Epidermal melanocyte (primary cell): ENCODE measurements around the gene PTPRCAP.
A peak's percentile ranks its signal among the peaks of the same experiment; 100 is the strongest.
"Not testable (repeated sequence)": the region's sequence is repeated elsewhere in the genome, so short reads cannot be mapped to it uniquely, and the experiment has no call there.

ENCODE experiments used
- DNase-seq: peaks from one replicate; pipeline ENCODE4 v3.0.0; 2011; ENCODE audit warnings: low spot score; ENCODE audit not compliant: insufficient read length

PTPRCAP gene

DNA sequence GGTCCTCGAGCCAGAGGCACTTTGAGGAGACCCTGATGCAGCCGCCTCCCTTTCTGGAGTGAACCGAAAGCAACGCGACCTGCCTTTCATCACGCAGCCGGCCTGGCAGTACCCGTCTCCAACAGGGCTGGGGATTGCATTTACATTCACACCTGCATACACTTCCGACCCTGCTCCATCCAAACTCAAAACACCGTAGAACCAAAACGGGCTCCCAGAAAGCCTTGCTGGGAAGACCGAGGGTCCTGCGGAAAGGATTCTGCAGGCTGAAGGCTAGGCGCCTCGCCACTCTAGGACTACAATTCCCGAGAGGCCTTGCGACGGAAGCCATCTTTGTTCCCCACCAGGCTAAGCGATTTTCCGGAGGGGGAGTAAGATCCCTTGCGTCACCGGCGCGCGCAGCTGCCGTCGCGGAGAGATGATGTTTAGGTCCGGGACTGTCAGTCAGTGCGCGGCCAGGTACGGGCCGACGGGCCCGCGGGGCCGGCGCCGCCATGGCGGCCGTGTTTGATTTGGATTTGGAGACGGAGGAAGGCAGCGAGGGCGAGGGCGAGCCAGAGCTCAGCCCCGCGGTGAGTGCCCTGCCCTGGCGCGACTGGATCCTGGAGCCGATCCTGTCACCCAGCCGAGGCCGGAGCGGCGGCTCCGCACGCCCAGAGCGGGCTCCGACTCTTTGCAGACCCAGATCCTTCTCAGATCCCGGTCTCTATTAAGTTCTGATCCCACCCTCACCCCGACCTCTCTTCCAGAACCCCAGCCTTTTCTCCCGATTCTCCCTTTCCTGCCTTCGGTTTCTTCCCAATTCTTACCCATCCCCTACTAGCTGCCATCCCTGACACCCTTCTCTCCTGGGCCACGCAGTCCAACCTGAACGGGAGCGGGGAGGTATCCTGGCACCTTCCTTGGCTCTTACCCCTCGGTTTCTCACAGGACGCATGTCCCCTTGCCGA lies 9.2 kb downstream of the PTPRCAP start, which contains the start of gene RPS6KB2:
RPS6KB2 (plus strand) TSS at position 443 of the 950 bp plus-strand sequence; CDS start at position 495, 52 bp downstream.
- peak; percentile 100 for DNase-seq

GRCh38 chr11:67427364-67427859 lies 10.1 kb downstream of the PTPRCAP start:
- not testable (repeated sequence) for DNase-seq

- no peak for DNase-seq
Observed at GRCh38 chr11:67423891-67424613, 13.4 kb downstream of the PTPRCAP start.

DNA sequence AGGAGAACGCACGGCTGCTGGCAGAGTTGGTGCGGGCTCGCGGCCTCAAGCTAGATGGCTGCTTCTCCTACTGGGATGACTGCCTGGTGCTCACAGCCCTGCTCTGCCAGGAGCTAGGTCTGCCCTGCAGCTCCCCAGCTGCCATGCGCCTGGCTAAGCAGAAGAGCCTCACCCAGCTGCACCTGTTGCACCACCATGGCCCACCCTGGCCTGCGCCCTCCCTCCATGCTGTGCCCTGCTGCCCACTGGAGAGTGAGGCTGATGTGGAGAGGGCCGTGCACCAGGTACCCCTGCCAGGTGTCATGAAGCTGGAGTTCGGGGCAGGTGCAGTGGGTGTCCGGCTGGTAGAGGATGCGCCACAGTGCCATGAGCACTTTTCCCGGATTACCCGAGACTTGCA lies 14.0 kb downstream of the PTPRCAP start:
- DNase-seq, result no peak

DNA sequence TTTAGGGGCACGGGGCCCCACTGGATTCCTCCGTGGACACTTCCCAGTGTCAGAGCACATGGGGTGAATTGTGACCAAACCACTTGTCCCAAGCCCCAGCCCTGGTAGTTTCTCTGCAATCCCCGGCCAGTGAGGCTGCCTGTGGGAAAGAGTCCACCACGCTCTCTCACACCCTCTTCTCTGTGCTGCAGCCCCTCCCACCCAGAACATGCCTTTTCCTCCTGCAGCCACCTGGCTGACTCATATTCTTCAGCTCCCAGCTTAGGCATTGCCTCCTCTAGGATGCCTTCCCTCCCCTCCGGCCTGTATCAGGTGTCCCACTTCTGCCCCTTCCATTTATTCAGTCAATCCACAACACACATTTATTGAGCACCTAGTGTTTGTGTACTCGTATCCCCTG lies 14.6 kb downstream of the PTPRCAP start:
- no peak for DNase-seq

DNA sequence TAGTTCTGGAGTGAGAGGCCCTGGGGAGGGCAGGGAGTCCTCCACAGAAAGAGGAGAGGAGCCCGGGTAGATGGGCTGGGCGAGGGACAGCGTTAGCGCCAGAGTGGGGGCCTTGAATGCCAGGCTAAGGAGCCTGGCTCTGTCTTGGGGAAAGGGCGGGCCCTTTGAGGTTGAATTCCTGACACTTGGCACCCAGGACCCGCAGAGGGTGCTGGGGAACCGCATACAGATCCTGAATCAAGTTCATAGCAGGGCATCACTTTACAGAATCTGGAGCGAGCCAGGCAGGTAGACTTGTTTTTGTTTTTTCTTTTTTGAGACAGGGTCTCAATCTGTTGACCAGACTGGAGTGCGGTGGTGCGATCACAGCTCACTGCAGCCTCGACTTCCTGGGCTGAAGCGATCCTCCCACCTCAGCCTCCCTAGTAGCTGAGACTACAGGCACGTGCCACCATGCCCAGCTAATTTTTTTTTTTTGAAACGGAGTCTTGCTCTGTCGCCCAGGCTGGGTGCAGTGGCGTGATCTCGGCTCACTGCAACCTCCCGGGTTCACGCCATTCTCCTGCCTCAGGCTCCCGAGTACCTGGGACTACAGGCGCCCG lies 16.0 kb downstream of the PTPRCAP start:
- no peak for DNase-seq

GRCh38 chr11:67420646-67421429 lies 16.6 kb downstream of the PTPRCAP start:
- peak; percentile 98 for DNase-seq

DNA sequence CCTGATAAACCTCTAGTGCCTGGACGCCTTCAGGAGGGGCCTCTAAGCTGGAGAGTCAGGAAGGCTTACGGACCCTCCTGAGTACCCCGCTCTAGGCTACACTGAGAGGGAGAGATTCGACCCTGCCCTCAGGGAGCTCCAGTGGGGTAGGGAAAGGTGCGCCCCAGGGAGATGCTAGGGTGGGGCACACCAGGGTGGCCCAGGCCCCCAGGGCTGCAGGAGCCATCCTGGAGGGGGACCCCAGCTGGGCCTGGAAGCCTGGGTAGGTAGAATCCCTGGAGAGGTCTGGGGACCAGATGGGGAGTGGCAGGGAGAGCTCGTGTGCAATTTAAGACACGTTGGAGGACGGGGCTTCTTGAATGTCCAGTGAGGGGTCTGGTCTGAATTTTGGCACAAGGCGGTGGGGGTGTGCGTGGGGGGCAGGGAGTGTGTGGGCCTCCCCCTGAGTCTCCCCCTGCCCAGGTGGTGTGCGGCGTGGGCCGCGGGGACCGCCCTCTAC lies 17.3 kb downstream of the PTPRCAP start:
- no peak for DNase-seq

- no peak for DNase-seq
Observed at GRCh38 chr11:67419325-67420049, 18.0 kb downstream of the PTPRCAP start.

- DNase-seq, result no peak
Observed at GRCh38 chr11:67418476-67419281, 18.8 kb downstream of the PTPRCAP start.

DNA sequence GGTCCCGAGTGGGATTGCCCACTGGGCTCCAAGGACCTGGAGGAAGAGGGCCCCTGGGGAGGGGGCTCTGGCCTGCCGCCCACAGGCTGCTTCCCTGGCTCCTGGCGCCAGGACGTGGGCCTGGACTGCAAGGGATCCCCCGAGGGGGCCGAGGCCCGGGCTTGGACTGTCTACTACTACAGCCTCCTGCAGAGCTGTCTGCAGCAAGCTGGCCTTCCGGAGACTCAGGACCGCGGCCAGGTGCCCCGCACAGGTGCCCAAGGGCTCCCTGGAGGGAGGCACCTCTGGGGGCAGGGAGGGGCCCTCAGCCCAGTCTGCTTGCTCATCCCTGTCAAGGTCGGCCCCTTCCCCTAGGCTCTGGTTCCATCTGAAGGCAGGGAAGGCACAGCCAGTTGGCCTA lies 20.1 kb downstream of the PTPRCAP start:
- no peak for DNase-seq

- DNase-seq, result no peak
Observed at GRCh38 chr11:67416416-67417335, 20.8 kb downstream of the PTPRCAP start.

- DNase-seq, result no peak
Observed at GRCh38 chr11:67415501-67416304, 21.8 kb downstream of the PTPRCAP start, which contains the start of gene CARNS1. Gene CARNS1 (plus strand): TSS chr11:67415678. CDS start chr11:67416200, 522 bp downstream.

DNA sequence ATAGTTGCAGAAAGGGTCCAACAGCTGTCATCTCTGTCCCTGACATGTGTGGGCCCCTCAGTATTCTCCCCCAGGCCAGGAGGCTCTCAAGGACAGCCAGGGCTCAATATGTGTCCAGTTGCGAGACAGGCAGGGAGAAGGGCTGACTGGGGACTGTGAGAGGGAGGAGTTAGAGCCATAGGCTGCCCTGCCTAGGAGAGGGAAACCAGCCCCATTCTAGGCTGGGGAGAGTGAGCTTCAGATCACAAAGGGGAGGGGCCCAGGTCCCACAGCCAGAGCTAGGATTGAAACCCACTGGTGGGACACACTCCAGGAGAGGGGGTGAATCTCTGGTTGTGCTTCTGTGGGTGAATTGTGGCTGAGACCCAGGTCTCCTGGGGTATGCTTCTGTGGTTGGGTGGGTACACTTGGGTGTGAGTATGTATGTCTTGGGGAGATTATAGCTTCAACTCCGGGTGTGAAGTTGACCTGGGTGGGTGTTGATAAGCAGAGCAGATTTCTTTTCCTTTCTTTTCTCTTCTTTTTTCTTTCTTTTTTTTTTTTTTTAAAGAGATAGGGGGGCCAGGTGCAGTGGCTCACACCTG lies 24.1 kb downstream of the PTPRCAP start:
- DNase-seq, result no peak

DNA sequence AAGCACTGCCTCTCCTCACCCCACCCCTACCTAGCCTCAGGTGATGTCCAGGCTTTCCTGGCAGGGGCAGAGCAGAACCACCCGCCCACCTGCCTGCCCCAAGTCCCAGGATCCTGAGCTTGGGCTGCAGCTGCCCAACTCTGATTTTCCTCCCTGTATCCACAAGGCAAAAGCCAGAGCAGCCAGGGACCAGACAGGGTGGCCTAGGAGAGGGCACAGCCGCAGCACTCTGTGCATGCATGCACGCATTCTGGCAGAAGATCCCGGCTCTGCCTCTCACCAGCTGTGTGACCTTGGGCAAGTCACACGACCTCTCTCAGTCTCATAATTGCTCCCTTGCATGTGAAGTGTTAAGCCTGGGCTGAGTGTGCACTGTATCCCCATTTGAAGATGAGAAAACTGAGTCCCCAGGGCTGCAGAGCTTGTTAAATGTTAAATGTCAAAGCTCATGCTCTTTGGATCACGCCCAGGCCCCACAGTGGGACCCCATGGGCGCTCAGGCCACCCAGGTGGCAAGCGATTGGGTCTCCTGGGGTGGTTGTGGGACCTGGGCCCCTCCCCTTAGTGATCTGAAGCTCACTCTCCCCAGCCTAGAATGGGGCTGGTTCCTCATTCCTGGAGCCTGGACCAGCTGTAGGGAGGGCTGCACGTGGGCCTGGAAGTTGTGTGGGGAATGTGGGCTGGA lies 24.8 kb downstream of the PTPRCAP start:
- DNase-seq, result no peak

DNA sequence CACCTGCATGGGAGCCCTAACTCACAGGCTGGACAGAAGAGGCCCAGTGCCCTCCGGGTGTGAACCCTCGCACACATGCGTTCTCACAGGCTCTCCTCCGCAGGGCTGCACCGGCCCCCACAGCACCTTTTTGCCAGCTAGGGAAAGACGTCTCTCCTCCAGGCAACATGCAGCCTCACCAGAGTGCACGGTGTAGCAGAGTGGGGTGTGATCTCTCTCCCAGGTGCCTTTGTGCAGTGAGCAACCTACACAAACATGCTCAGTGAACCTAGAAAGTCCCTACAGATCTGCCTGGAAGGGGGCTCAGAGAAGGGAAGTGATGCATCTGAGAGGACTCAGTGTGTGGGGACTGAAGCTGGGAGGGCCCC lies 25.7 kb downstream of the PTPRCAP start:
- no peak for DNase-seq
